ENCODE results near the gene DGKH. TPM values are rescaled to one million over a fixed set of nuclear protein-coding genes. Genes with fewer than 3 reads are reported as not detected.

Gene DGKH
- total and polyA plus RNA-seq, 10 of the 15 experiments (the other 5 are each of a cell fraction or from before 2014, with no cell fraction given), result 1.3 to 15.2 (median 7.3) TPM

GRCh38 chr13:42028113-42028799, 20.2 kb upstream of the DGKH start:
- H2AFZ ChIP-seq (ENCODE audit: control insufficient read depth, low read depth, low read length), result no peak overlapping the region
- WGBS (ENCODE audit: insufficient coverage, insufficient replicate concordance, low lambda C conversion rate, missing lambda C conversion rate), result 43% methylated on average over 3 of the region's 3 CpGs
- no peak overlapping the region for H3K27ac ChIP-seq (ENCODE audit: control insufficient read depth, insufficient read depth)
- DNase-seq (ENCODE audit: low read depth, low spot score) (no peak), ATAC-seq (no peak), FAIRE-seq (no peak)
- CTCF ChIA-PET, result no interaction called here
- no peak overlapping the region for H3K4me2 ChIP-seq (ENCODE audit: control insufficient read depth, insufficient read depth)
- no peaks in the 10 kb centered on the region for H4K20me1 ChIP-seq (ENCODE audit: control insufficient read depth, insufficient read depth)
- no peaks in the 10 kb centered on the region for H3K9me3 ChIP-seq (replicated peaks; ENCODE audit: control insufficient read depth, insufficient read depth, low read length)
- H3K27me3 ChIP-seq (replicated peaks in 1 of 2; ENCODE audit: control insufficient read depth in 2 of 2, insufficient read depth in 2 of 2, low read length in 1 of 2), result peaks cover 0 to 1% of the 10 kb centered on the region in 2 experiments; a peak in 2 of 4 replicates
- H3K36me3 ChIP-seq (ENCODE audit: control insufficient read depth in 2 of 2, insufficient read depth in 2 of 2, low read length in 1 of 2), result no peaks in the 10 kb centered on the region
- H3K4me1 ChIP-seq (ENCODE audit: control insufficient read depth, insufficient read depth, low read length), result no peaks in the 10 kb centered on the region
- in situ Hi-C loops (cut with MboI), result no loop called here
- RAD21 ChIA-PET (ENCODE audit: unreplicated experiment), result no interaction called here
- no peak overlapping the region for H3K9ac ChIP-seq (ENCODE audit: control insufficient read depth, insufficient read depth, low read length)
- POLR2A ChIA-PET, result no interaction called here
- SMC1A ChIA-PET (ENCODE audit: uncharacterized antibody, unreplicated experiment), result no interaction called here
- no TSS peak for BruUV-seq (replicated peaks)
- intact Hi-C loops (cut with micrococcal nuclease; ENCODE audit: unreplicated experiment), result no loop called here
- H3K4me3 ChIP-seq, result no peak overlapping the region
- no peaks in the 10 kb centered on the region for H3K79me2 ChIP-seq (ENCODE audit: control insufficient read depth, insufficient read depth, low read length)
- TF ChIP-seq MAX (IDR thresholded peaks at IDR 0.05; ENCODE audit: low read depth, low read length) (no peak), SMC3 (IDR thresholded peaks at IDR 0.05; ENCODE audit: borderline replicate concordance, low read length) (no peak), ZNF384 (IDR thresholded peaks at IDR 0.05; ENCODE audit: borderline replicate concordance, low read depth, low read length) (no peak), SIX5 (IDR thresholded peaks at IDR 0.05; ENCODE audit: low read depth, low read length, severe bottlenecking) (no peak)
- TF ChIP-seq, protein P1, sequence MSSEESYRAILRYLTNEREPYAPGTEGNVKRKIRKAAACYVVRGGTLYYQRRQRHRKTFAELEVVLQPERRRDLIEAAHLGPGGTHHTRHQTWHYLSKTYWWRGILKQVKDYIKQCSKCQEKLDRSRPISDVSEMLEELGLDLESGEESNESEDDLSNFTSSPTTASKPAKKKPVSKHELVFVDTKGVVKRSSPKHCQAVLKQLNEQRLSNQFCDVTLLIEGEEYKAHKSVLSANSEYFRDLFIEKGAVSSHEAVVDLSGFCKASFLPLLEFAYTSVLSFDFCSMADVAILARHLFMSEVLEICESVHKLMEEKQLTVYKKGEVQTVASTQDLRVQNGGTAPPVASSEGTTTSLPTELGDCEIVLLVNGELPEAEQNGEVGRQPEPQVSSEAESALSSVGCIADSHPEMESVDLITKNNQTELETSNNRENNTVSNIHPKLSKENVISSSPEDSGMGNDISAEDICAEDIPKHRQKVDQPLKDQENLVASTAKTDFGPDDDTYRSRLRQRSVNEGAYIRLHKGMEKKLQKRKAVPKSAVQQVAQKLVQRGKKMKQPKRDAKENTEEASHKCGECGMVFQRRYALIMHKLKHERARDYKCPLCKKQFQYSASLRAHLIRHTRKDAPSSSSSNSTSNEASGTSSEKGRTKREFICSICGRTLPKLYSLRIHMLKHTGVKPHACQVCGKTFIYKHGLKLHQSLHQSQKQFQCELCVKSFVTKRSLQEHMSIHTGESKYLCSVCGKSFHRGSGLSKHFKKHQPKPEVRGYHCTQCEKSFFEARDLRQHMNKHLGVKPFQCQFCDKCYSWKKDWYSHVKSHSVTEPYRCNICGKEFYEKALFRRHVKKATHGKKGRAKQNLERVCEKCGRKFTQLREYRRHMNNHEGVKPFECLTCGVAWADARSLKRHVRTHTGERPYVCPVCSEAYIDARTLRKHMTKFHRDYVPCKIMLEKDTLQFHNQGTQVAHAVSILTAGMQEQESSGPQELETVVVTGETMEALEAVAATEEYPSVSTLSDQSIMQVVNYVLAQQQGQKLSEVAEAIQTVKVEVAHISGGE (CRISPR knock-in tag; IDR thresholded peaks at IDR 0.05), result no peak
